Right lung (tissue), 5 donors: Measurements from ENCODE around the gene CD70. TPM values are rescaled to one million over a fixed set of nuclear protein-coding genes. Genes with fewer than 3 reads are reported as not detected.
"Not testable (repeated sequence)": the region's sequence is repeated elsewhere in the genome, so short reads cannot be mapped to it uniquely, and the experiment has no call there.

Experiments
- DNase-seq, 2 donors: peaks; one replicate each; pipeline ENCODE4 v3.0.0-alpha.2; 2013
- polyA plus RNA-seq, 5 donors: library from polyadenylated mRNA; unstranded; fragments of 120-200 nt; gene quantifications; one replicate each; pipeline versions ENCODE4 v1.2.1 to v1.2.3, GENCODE V29; 2013; ENCODE audit warnings: inconsistent platforms in 1 of 5, low replicate concordance in 1 of 5; ENCODE audit not compliant: insufficient read length in 5 of 5, insufficient read depth in 1 of 5

CD70 gene
- polyA plus RNA-seq, 5 donors = 0.13 to 0.54 (median 0.35) TPM; not detected in 2

DNA sequence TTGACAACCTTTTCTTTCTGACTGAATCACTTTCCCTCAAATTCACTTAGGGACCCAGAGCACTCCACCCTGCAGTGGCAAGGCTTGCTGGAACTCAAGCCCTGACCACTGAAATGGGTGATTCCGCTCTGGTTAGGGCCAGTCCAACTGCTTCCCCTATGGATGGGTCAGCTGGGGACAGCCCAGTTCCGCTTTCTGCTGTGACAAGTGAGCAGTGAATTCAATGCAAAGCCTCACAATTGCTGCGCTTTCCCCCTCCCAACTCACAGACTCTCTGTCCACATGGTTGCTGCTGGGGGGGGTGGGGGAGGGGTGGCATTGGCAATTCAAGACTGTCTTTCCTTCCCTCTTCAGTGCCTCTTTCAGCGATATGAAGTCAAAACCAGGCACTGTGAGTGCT, 18.7 kb downstream of the CD70 start:
- DNase-seq = no peak

DNA sequence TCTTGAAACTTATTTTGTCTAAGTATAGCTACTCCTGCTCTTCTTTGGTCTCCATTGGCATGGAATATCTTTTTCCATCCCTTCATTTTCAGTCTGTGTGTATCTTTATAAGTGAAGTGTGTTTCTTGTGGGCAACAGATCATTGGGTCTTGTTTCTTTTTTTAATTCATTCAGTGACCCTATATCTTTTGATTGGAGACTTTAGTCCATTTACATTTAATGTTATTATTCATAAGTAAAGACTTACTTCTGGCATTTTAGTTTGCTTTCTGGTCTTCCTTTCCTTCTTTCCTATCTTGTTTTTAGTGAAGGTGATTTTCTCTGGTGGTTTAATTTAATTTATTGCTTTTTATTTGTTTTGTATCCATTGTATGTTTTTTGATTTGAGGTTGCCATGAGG, 19.8 kb downstream of the CD70 start:
- no peak for DNase-seq

DNA sequence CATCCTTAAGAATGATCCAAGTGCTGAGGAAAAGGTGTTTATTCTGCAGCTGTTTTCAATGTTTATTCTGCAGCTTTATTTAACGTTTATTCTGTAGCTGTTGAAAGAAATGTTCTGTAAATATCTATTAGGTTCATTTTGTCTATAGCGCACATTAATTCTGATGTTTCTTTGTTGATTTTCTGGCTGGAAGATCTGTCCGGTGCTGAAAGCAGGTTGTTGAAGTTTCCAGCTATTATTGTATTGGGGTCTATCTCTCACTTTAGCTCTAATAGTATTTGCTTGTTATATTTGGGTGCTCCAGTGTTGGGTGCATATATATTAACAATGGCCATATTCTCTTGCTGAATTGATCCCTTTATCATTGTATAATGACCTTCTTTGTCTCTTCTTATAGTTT, 20.2 kb downstream of the CD70 start:
- DNase-seq = no peak

- DNase-seq = no peak
These were observed 22.1 kb downstream of the CD70 start for GRCh38 chr19:6568816-6569215.

- no peak for DNase-seq
These were observed 22.9 kb downstream of the CD70 start for GRCh38 chr19:6568010-6568526.

DNA sequence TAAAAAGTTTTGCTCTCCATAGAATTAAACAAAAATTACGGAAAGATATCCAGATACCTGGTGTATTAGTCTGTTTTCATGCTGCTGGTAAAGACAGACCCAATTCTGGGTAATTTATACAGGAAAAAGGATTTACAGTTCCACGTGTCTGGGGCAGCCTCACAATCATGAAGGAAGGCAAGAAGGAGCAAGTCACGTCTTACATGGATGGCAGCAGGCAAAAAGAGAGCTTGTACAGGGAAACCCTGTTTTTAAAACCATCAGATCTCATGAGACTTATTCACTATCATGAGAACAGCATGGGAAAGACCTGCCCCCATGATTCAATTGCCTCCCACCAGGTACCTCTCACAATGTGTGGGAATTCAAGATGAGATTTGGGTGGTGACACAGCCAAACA, 24.2 kb downstream of the CD70 start:
- not testable (repeated sequence) for DNase-seq

- DNase-seq = no peak
These were observed 26.6 kb downstream of the CD70 start for GRCh38 chr19:6564393-6564792.

DNA sequence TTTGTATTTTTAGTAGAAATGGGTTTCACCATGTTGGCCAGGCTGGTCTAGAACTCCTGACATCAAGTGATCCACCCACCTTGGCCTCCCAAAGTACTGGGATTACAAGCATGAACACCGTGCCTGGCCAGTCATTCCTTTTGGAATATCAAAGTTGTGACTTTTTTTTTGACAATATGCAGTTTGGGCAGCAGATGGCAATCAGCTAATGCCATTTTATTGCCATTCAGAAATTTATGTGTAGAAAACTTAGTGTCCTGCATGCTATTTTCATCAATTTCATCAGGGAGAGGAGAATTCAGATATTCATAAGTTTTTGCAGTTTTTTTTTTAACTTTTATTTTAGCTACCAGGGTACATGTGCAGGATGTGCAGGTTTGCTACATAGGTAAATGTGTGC, 28.5 kb downstream of the CD70 start:
- not testable (repeated sequence) for DNase-seq

DNA sequence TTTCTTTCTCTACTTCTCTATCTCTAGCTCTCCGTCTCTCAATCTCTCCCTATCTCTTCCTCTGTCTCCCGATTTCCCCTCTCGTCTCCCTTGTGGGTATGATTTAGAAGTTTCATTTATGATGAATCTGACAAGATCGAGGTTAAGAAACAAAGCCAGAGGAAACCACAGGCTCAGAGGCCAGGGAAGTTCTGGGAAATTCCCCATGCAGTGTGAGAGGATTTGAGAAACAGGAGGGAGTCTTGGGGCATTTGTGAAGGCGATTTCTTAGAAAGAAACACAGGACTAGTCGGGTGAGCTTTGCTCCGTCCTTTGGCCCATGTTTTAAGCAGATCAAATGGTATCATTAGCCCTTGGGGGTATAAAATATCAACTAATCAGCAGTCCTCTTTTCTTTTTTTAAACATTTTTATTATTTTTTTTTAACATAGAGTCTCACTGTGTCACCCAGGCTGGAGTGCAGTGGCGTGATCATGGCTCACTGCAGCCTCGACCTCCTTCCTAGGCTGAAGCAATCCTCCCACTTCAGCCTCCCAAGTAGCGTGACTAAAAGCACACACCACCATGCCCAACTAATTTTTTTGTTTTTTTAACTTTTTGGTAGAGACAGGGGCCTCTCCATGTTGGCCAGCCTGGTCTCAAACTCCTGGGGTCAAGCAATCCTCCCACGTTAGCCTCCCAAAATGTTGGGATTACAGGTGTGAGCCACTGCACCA, 34.3 kb downstream of the CD70 start:
- no peak for DNase-seq

DNA sequence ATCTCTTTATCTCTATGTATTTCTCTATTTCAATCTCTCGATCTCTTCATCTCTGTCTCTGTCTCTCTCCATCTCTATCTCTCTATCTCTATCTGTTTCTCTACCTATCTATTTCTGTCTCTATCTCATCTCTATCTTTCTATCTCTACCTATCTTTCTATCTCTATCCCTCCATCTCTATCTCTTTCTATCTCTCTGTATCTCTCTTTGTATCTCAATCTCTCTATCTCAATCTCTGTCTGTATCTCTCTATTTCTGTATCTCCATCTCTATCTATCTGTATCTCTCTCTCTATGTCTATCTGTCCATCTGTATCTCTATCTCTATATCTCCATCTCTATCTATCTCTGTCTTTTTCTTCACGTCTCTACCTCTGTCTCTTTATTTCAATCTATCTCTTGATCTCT, 34.9 kb downstream of the CD70 start:
- DNase-seq = no peak

GRCh38 chr19:6551607-6552450, 39.1 kb downstream of the CD70 start:
- no peak for DNase-seq

GRCh38 chr19:6551091-6551490, 39.9 kb downstream of the CD70 start:
- no peak for DNase-seq

DNA sequence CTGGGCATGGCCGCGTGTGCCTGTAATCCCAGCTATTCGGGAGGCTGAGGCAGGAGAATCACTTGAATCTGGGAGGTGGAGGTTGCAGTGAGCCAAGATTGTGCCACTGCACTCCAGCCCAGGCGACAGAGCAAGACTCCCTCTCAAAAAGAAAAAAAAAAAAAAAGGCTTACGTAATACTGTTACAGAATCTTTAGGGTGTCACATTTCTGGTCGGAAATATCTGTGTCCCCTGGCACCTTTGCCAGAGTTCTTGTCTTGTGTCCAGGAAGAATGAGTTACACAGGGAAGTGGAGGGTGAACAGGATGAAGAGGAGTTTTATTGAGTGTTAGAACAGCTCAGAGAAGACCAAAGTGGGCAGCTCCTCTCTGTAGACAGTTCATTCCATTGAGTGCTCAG, 40.3 kb downstream of the CD70 start:
- DNase-seq = not testable (repeated sequence)

- DNase-seq = no peak
These were observed 47.0 kb downstream of the CD70 start for GRCh38 chr19:6543866-6544347.

DNA sequence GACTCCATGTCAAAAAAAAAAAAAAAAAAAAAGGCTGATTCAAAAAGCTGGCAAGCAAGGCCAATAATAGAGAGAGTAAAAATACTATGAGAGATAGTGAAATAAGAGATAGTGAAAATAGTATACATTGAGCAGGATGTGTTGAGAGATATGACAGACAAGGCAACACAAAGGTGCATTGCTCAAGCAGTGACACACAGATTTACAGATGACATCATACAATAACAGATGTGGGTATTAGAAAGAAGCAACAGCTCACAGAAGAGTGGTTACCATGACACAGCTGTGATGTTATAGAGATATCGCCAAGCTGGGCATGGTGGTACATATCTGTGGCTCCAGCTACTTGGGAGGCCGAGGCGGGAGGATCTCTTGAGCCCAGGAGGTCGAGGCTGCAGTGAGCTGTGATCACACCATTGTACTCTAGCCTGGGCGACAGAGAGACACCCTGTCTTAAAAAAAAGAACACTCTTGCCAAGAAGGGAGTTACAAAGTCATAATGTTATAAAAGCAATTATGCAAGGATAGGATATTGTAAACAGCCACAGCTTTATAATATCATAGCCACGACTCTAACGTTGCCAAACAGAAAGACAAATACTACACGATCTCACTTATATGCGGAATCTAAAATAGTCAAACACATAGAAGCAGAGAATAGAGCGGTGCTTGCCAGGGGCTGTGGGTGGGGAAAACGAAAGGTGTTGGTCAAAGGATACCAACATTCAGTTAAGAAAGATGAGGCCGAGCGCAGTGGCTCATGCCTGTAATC, 49.8 kb downstream of the CD70 start:
- peak; percentile 38 to 55 for DNase-seq

DNA sequence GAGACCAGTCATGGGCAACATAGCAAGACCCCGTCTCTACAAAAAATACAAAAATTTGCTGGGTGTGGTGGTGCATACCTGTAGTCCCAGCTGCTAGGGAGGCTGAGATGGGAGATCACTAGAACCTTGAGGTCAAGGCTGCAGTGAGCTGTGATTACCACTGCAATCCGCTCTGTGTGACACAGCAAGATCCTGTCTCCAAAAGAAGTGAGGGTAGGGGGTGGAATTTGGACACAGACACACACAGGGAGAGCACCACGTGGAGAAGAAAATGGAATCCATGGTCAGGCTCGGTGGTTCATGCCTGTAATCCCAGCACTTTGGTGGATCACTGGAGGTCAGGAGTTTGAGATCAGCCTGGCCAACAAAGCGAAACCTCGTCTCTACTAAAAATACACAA, 51.4 kb downstream of the CD70 start:
- DNase-seq = no peak

Other genes with a start within 250 kb of the CD70 start
- gene CLPP, start 229.6 kb downstream of the CD70 start, polyA plus RNA-seq = 10 to 100 TPM; 40.8 to 78.4 (median 50.9) TPM
- 10 to 100 TPM; 25.6 to 98.1 (median 53.9) TPM for gene ALKBH7, start 218.4 kb downstream of the CD70 start, polyA plus RNA-seq
- gene PSPN, start 215.2 kb downstream of the CD70 start, polyA plus RNA-seq = 1 to 10 TPM; 1.7 to 3.2 (median 2.1) TPM
- gene GTF2F1, start 198.0 kb downstream of the CD70 start, polyA plus RNA-seq = 10 to 100 TPM; 62.7 to 90.2 (median 74.5) TPM
- 100 to 1,000 TPM; 211 to 355 (median 257) TPM for gene KHSRP, start 166.3 kb downstream of the CD70 start, polyA plus RNA-seq
- gene SLC25A41, start 157.4 kb downstream of the CD70 start, polyA plus RNA-seq = 1 to 10 TPM in 1 of 5 donors, under 1 TPM in 4; 0.26 to 1.3 (median 0.57) TPM
- 10 to 100 TPM; 44.7 to 62.3 (median 49.6) TPM for gene SLC25A23, start 131.4 kb downstream of the CD70 start, polyA plus RNA-seq
- gene CRB3, start 126.9 kb downstream of the CD70 start, polyA plus RNA-seq = 10 to 100 TPM; 13.1 to 23.4 (median 18.0) TPM
- 10 to 100 TPM; 14.6 to 23.3 (median 16.6) TPM for gene DENND1C, start 109.4 kb downstream of the CD70 start, polyA plus RNA-seq
- 1 to 10 TPM; 2.3 to 6.8 (median 3.4) TPM for gene TUBB4A, start 88.8 kb downstream of the CD70 start, polyA plus RNA-seq
- under 1 TPM; 0.15 to 0.83 (median 0.23) TPM for gene TNFSF9, start 60.1 kb downstream of the CD70 start, polyA plus RNA-seq
- 1 to 10 TPM in 1 of 5 donors, under 1 TPM in 4; 0.18 to 1.0 (median 0.28) TPM for gene TNFSF14, start 79.0 kb upstream of the CD70 start, polyA plus RNA-seq
- 100 to 1,000 TPM in 1 of 5 donors, 10 to 100 TPM in 4; 21.7 to 123 (median 39.6) TPM for gene C3, start 129.5 kb upstream of the CD70 start, polyA plus RNA-seq
- 10 to 100 TPM; 39.3 to 92.3 (median 63.7) TPM for gene GPR108, start 146.4 kb upstream of the CD70 start, polyA plus RNA-seq
- gene TRIP10, start 148.5 kb upstream of the CD70 start, polyA plus RNA-seq = 100 to 1,000 TPM in 2 of 5 donors, 10 to 100 TPM in 3; 90.7 to 113 (median 98.9) TPM
- 1 to 10 TPM; 5.9 to 9.2 (median 7.9) TPM for gene SH2D3A, start 176.3 kb upstream of the CD70 start, polyA plus RNA-seq
- gene VAV1, start 181.6 kb upstream of the CD70 start, polyA plus RNA-seq = 1 to 10 TPM; 2.0 to 2.6 (median 2.2) TPM